HL-60 (cell line): ENCODE measurements around the gene MANSC4.

Experiments
- CTCF ChIP-seq: IDR thresholded peaks from one replicate; pipeline ENCODE4 v1.5.1; 2011; ENCODE audit warnings: low read length, control low read depth, inconsistent platforms; ENCODE audit not compliant: insufficient read depth
- GABPA ChIP-seq: IDR thresholded peaks from 2 replicates; pipeline ENCODE4 v1.6.1; 2012; ENCODE audit warnings: low read depth
- REST ChIP-seq: IDR thresholded peaks from 2 replicates; pipeline ENCODE4 v1.6.1; 2012; ENCODE audit warnings: low read depth; ENCODE audit not compliant: insufficient replicate concordance

GRCh38 chr12:27802511-27802910 lies 22.5 kb upstream of the MANSC4 start:
- TF ChIP-seq CTCF (no peak), REST (no peak), GABPA (no peak)
